ENCODE data around the gene FKBP2.

DNA sequence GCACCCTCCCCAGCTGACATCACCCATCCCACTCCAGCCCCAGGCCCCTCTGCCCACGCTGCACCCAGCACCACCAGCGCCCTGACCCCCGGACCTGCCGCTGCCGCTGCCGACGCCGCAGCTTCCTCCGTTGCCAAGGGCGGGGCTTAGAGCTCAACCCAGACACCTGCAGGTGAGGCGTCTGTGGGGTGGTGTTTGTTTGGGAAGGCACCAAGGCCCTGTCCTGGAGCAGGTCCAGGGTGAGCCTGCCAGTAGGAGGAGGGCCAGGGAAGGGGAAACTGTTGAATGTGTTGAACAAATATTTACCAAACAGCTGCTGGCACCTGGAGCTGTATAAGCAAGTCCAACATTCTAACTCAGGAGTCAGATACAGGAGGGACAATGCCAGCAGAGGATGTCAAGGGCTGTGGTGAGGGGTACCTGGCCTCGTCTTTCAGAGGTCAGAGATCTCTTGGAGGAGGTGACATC, 3.4 kb upstream of the FKBP2 start:
- TF ChIP-seq REPIN1 (tag by site-specific recombination; IDR thresholded peaks at IDR 0.05; ENCODE audit: low read depth) (no peak), ZSCAN16 (tag by site-specific recombination; IDR thresholded peaks at IDR 0.05) (no peak)
- TF ChIP-seq, protein P1, sequence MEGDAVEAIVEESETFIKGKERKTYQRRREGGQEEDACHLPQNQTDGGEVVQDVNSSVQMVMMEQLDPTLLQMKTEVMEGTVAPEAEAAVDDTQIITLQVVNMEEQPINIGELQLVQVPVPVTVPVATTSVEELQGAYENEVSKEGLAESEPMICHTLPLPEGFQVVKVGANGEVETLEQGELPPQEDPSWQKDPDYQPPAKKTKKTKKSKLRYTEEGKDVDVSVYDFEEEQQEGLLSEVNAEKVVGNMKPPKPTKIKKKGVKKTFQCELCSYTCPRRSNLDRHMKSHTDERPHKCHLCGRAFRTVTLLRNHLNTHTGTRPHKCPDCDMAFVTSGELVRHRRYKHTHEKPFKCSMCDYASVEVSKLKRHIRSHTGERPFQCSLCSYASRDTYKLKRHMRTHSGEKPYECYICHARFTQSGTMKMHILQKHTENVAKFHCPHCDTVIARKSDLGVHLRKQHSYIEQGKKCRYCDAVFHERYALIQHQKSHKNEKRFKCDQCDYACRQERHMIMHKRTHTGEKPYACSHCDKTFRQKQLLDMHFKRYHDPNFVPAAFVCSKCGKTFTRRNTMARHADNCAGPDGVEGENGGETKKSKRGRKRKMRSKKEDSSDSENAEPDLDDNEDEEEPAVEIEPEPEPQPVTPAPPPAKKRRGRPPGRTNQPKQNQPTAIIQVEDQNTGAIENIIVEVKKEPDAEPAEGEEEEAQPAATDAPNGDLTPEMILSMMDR (tag by site-specific recombination; IDR thresholded peaks at IDR 0.05): no peak
